Activated CD4-positive, CD25-positive, alpha-beta regulatory T cell treated with anti-CD3 and anti-CD28 coated beads, Interleukin-2, amount 50 U/mL, for 16 hours (primary cell): Measurements from ENCODE around the gene SH3RF1.

Source experiments
- DNase-seq: peaks from one replicate; pipeline ENCODE4 v3.0.0-alpha.2; 2020; ENCODE audit warnings: low read depth, low spot score

SH3RF1 gene

DNA sequence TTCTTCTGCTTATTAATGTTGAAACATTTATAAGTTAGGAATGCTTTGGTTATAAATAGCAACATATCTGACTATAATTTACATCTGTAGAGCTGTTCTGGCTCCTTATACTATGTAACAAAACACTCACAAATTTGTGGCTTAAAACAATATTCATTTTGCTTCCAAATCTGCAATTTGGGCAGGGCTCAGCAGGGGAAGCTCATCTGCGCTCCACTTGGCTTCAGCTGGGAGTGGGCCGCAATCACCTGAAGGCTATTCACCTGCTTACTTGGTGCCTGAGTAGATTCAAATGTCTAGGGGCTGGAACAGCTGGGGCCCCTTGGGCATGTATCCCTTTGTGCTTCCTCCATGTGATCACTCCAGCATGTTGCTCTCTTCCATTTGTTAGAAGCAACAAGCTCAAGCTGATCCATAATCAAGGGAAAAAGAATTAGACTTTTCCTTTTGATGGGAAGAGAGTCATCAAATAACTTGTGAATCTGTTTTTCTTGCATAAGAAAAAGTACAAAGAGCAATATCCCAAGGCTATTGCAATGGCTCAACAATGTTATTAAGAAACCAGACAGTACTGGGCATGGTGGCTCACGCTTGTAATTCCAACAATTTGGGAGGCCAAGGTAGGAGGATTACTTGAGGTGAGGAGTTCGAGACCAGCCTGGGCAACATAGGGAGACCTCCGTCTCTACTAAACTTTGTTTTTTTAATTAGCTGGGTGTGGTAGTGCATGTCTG, 225.9 kb downstream of the SH3RF1 start:
- no peak for DNase-seq
